Measurements from ENCODE around the gene CUX1.

Gene CUX1

GRCh38 chr7:101959829-101960228 is 142.4 kb downstream of the CUX1 start:
- no peak for TF ChIP-seq CTCF (conservative IDR thresholded peaks at IDR 0.05; ENCODE audit: low read depth, low read length)
- DNase-seq (ENCODE audit: low read depth) = no peak

GRCh38 chr7:101960323-101960722 is 142.9 kb downstream of the CUX1 start:
- no peak for TF ChIP-seq CTCF (conservative IDR thresholded peaks at IDR 0.05; ENCODE audit: low read depth, low read length)
- H3K4me3 ChIP-seq (ENCODE audit: low read depth, low read length) = no peak overlapping the region
- no peak for DNase-seq (ENCODE audit: low read depth)

More at GRCh38 chr7:101959829-101960228, 142.4 kb downstream of the CUX1 start:
- H3K4me3 ChIP-seq (ENCODE audit: low read depth, low read length) = no peak overlapping the region

GRCh38 chr7:101960985-101961708 is 143.7 kb downstream of the CUX1 start:
- no peak overlapping the region for H3K4me3 ChIP-seq (ENCODE audit: low read depth, low read length)
- no peak for DNase-seq (ENCODE audit: low read depth)
- no peak for TF ChIP-seq CTCF (conservative IDR thresholded peaks at IDR 0.05; ENCODE audit: low read depth, low read length)

- TF ChIP-seq CTCF (conservative IDR thresholded peaks at IDR 0.05; ENCODE audit: low read depth, low read length) = no peak
- H3K4me3 ChIP-seq (ENCODE audit: low read depth, low read length) = no peak overlapping the region
- DNase-seq (ENCODE audit: low read depth) = no peak
Measured at GRCh38 chr7:101961811-101962210, 144.4 kb downstream of the CUX1 start.

- no peak for TF ChIP-seq CTCF (conservative IDR thresholded peaks at IDR 0.05; ENCODE audit: low read depth, low read length)
- no peak for DNase-seq (ENCODE audit: low read depth)
- H3K4me3 ChIP-seq (ENCODE audit: low read depth, low read length) = no peak overlapping the region
Measured at GRCh38 chr7:101963693-101964092, 146.3 kb downstream of the CUX1 start.

GRCh38 chr7:101964680-101965452 is 147.4 kb downstream of the CUX1 start:
- TF ChIP-seq CTCF (conservative IDR thresholded peaks at IDR 0.05; ENCODE audit: low read depth, low read length) = no peak
- DNase-seq (ENCODE audit: low read depth) = no peak
- no peak overlapping the region for H3K4me3 ChIP-seq (ENCODE audit: low read depth, low read length)
